ENCODE data around the gene NANP. TPM values are rescaled to one million over a fixed set of nuclear protein-coding genes. Genes with fewer than 3 reads are reported as not detected.

Gene NANP
- total RNA-seq, 2 experiments from 2014 or later: 10.2 to 10.9 TPM

GRCh38 chr20:25566821-25567220, 57.0 kb downstream of the NANP start:
- Mint-ChIP-seq H3K27ac (peak overlapping the region; percentile 64), H3K27me3 (no peaks in the 10 kb centered on the region), H3K36me3 (peaks cover 3% of the 10 kb centered on the region), H3K4me3 (no peak overlapping the region), H3K4me1 (peaks cover 16% of the 10 kb centered on the region), H3K9me3 (peaks cover 3% of the 10 kb centered on the region)
- no peak for DNase-seq

- H3K36me3 Mint-ChIP-seq: peaks cover 3% of the 10 kb centered on the region
- peaks cover 3% of the 10 kb centered on the region for H3K9me3 Mint-ChIP-seq
- H3K27me3 Mint-ChIP-seq: no peaks in the 10 kb centered on the region
- peaks cover 16% of the 10 kb centered on the region for H3K4me1 Mint-ChIP-seq
- no peak for DNase-seq
- no peak overlapping the region for H3K4me3 Mint-ChIP-seq
- no peak overlapping the region for H3K27ac Mint-ChIP-seq
These were observed 58.1 kb downstream of the NANP start for GRCh38 chr20:25565578-25566157.

GRCh38 chr20:25563876-25564275, 59.9 kb downstream of the NANP start:
- Mint-ChIP-seq H3K4me3 (no peak overlapping the region), H3K27me3 (no peaks in the 10 kb centered on the region), H3K9me3 (peaks cover 3% of the 10 kb centered on the region), H3K27ac (no peak overlapping the region), H3K36me3 (peaks cover 3% of the 10 kb centered on the region), H3K4me1 (peaks cover 16% of the 10 kb centered on the region)
- no peak for DNase-seq

GRCh38 chr20:25563362-25563761, 60.5 kb downstream of the NANP start:
- no peak overlapping the region for H3K4me3 Mint-ChIP-seq
- H3K27ac Mint-ChIP-seq: no peak overlapping the region
- no peak for DNase-seq
- peaks cover 16% of the 10 kb centered on the region for H3K4me1 Mint-ChIP-seq
- H3K9me3 Mint-ChIP-seq: peaks cover 3% of the 10 kb centered on the region
- H3K36me3 Mint-ChIP-seq: peaks cover 3% of the 10 kb centered on the region
- H3K27me3 Mint-ChIP-seq: no peaks in the 10 kb centered on the region

Other genes starting within 250 kb of the NANP start
- gene ABHD12, start 233.2 kb downstream of the NANP start, total RNA-seq: 10 to 100 TPM; 18.1 to 18.4 TPM
- 10 to 100 TPM; 33.9 to 34.1 TPM for gene GINS1, start 216.3 kb downstream of the NANP start, total RNA-seq
- gene NINL, start 38.5 kb downstream of the NANP start, total RNA-seq: 1 to 10 TPM; 2.0 to 2.2 TPM
- gene ZNF337, start 72.8 kb upstream of the NANP start, total RNA-seq: 10 to 100 TPM; 10.6 to 11.2 TPM